Endodermal cell (in vitro differentiated cells): ENCODE data around the gene EFCAB8. TPM values are rescaled to one million over a fixed set of nuclear protein-coding genes. Genes with fewer than 3 reads are reported as not detected.

ENCODE experiments used
- DNase-seq: peaks from one replicate; pipeline ENCODE4 v3.0.0-alpha.2; 2017
- H3K27ac ChIP-seq: 2 replicates; pipeline ENCODE4 v1.5.1; 2013; ENCODE audit warnings: mild to moderate bottlenecking, low read depth, low read length, moderate library complexity
- H3K27me3 ChIP-seq: 2 replicates; pipeline ENCODE4 v1.6.1; 2013; ENCODE audit warnings: mild to moderate bottlenecking, low read length, moderate library complexity; ENCODE audit not compliant: insufficient read depth, control insufficient read depth, poor library complexity, severe bottlenecking
- H3K36me3 ChIP-seq: 2 replicates; pipeline ENCODE4 v1.7.0; 2013; ENCODE audit warnings: mild to moderate bottlenecking, low read length, moderate library complexity; ENCODE audit not compliant: control insufficient read depth, insufficient read depth
- H3K4me1 ChIP-seq: one replicate; pipeline ENCODE4 v1.7.0; 2013; ENCODE audit warnings: low read length; ENCODE audit not compliant: control insufficient read depth, insufficient read depth
- H3K4me3 ChIP-seq: 2 replicates; pipeline ENCODE4 v1.5.1; 2013; ENCODE audit warnings: mild to moderate bottlenecking, low read length, moderate library complexity
- H3K9ac ChIP-seq: 2 replicates; pipeline ENCODE4 v1.6.1; 2013; ENCODE audit warnings: mild to moderate bottlenecking, low read length, moderate library complexity; ENCODE audit not compliant: poor library complexity, severe bottlenecking; ENCODE audit errors: extremely low read depth
- H3K9me3 ChIP-seq: 2 replicates; pipeline ENCODE4 v1.6.1; 2013; ENCODE audit warnings: mild to moderate bottlenecking, low read length, moderate library complexity; ENCODE audit not compliant: control insufficient read depth
- H3K27ac Mint-ChIP-seq: 2 replicates; pipeline ENCODE4 v1.8.0; 2020; ENCODE audit warnings: mixed read lengths
- H3K27me3 Mint-ChIP-seq: 2 replicates; pipeline ENCODE4 v1.8.0; 2021; ENCODE audit warnings: mild to moderate bottlenecking, mixed read lengths; ENCODE audit not compliant: insufficient read depth
- H3K36me3 Mint-ChIP-seq: 2 replicates; pipeline ENCODE4 v1.8.0; 2020; ENCODE audit warnings: low read depth, mixed read lengths
- H3K4me1 Mint-ChIP-seq: 2 replicates; pipeline ENCODE4 v1.8.0; 2020; ENCODE audit warnings: mixed read lengths
- H3K4me3 Mint-ChIP-seq: 2 replicates; pipeline ENCODE4 v1.8.0; 2020; ENCODE audit warnings: mild to moderate bottlenecking, moderate library complexity, mixed read lengths
- H3K9me3 Mint-ChIP-seq: 2 replicates; pipeline ENCODE4 v1.8.0; 2020; ENCODE audit warnings: mild to moderate bottlenecking, mixed read lengths
- WGBS, 2 experiments: methylation state at CpG; one replicate each; pipeline versions ENCODE4 v1.1.5 to v1.1.7; 2013; ENCODE audit warnings: missing lambda C conversion rate in 2 of 2, mixed read lengths in 1 of 2; ENCODE audit not compliant: insufficient coverage in 1 of 2, insufficient read length in 1 of 2; 5-methylcytosine and 5-hydroxymethylcytosine counted together
- total RNA-seq, 2 donors: library from RNA; stranded (reverse); fragmentation: NEBNext Ultra II Directional in 1 of 2; extraction: Animal tissue kit (Norgen Biotek cat#: 25700) in 1 of 2; gene quantifications; 2 replicates in 1 of 2; 3 replicates in 1 of 2; pipeline ENCODE4 v1.2.1, GENCODE V29; 2021
- TF ChIP-seq, protein P1 (sequence below): fragments of 200-600 bp; sonication (generic); conservative IDR thresholded peaks from 2 replicates; pipeline ENCODE4 v1.5.0; 2021; ENCODE audit warnings: antibody characterized with exemption, mild to moderate bottlenecking

Gene EFCAB8
- total RNA-seq, 2 donors from 2014 or later, result 0.44 to 1.0 TPM

- Mint-ChIP-seq H3K36me3 (peaks cover 19% of the 10 kb centered on the region), H3K4me1 (no peaks in the 10 kb centered on the region), H3K27ac (no peak overlapping the region), H3K9me3 (peaks cover 28% of the 10 kb centered on the region), H3K4me3 (no peak overlapping the region), H3K27me3 (no peaks in the 10 kb centered on the region)
- no peak overlapping the region for H3K9ac ChIP-seq
- H3K9me3 ChIP-seq, result peaks cover 24% of the 10 kb centered on the region
- H3K4me3 ChIP-seq, result no peak overlapping the region
- no peaks in the 10 kb centered on the region for H3K36me3 ChIP-seq
- TF ChIP-seq, protein P1, sequence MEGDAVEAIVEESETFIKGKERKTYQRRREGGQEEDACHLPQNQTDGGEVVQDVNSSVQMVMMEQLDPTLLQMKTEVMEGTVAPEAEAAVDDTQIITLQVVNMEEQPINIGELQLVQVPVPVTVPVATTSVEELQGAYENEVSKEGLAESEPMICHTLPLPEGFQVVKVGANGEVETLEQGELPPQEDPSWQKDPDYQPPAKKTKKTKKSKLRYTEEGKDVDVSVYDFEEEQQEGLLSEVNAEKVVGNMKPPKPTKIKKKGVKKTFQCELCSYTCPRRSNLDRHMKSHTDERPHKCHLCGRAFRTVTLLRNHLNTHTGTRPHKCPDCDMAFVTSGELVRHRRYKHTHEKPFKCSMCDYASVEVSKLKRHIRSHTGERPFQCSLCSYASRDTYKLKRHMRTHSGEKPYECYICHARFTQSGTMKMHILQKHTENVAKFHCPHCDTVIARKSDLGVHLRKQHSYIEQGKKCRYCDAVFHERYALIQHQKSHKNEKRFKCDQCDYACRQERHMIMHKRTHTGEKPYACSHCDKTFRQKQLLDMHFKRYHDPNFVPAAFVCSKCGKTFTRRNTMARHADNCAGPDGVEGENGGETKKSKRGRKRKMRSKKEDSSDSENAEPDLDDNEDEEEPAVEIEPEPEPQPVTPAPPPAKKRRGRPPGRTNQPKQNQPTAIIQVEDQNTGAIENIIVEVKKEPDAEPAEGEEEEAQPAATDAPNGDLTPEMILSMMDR, result no peak
- H3K27ac ChIP-seq, result no peak overlapping the region
- DNase-seq, result no peak
- WGBS, 2 experiments, result 87 to 91% methylated on average over 7 to 9 of the region's 9 CpGs
- no peaks in the 10 kb centered on the region for H3K4me1 ChIP-seq
- no peaks in the 10 kb centered on the region for H3K27me3 ChIP-seq
Observed at GRCh38 chr20:32917191-32917950, 58.6 kb downstream of the EFCAB8 start.

GRCh38 chr20:32918296-32918695 lies 59.6 kb downstream of the EFCAB8 start:
- H3K36me3 Mint-ChIP-seq, result peaks cover 19% of the 10 kb centered on the region
- Histone ChIP-seq H3K9me3 (peaks cover 24% of the 10 kb centered on the region), H3K4me3 (no peak overlapping the region), H3K27ac (no peak overlapping the region), H3K36me3 (no peaks in the 10 kb centered on the region), H3K4me1 (no peaks in the 10 kb centered on the region), H3K9ac (no peak overlapping the region), H3K27me3 (no peaks in the 10 kb centered on the region)
- H3K27me3 Mint-ChIP-seq, result no peaks in the 10 kb centered on the region
- DNase-seq, result peak; percentile 47
- no peaks in the 10 kb centered on the region for H3K4me1 Mint-ChIP-seq
- H3K4me3 Mint-ChIP-seq, result no peak overlapping the region
- TF ChIP-seq, protein P1, result no peak
- peaks cover 28% of the 10 kb centered on the region for H3K9me3 Mint-ChIP-seq
- WGBS, 2 experiments, result 90 to 96% methylated on average over 8 to 12 of the region's 12 CpGs
- H3K27ac Mint-ChIP-seq, result no peak overlapping the region

GRCh38 chr20:32918751-32919150 lies 60.0 kb downstream of the EFCAB8 start:
- Histone ChIP-seq H3K27ac (no peak overlapping the region), H3K9ac (no peak overlapping the region), H3K4me3 (no peak overlapping the region), H3K27me3 (no peaks in the 10 kb centered on the region), H3K36me3 (no peaks in the 10 kb centered on the region), H3K9me3 (peaks cover 24% of the 10 kb centered on the region), H3K4me1 (no peaks in the 10 kb centered on the region)
- peaks cover 19% of the 10 kb centered on the region for H3K36me3 Mint-ChIP-seq
- TF ChIP-seq, protein P1, result no peak
- no peak for DNase-seq
- no peak overlapping the region for H3K4me3 Mint-ChIP-seq
- no peak overlapping the region for H3K27ac Mint-ChIP-seq
- 88 to 100% methylated on average over 1 of the region's 1 CpG for WGBS, 2 experiments
- H3K9me3 Mint-ChIP-seq, result peaks cover 28% of the 10 kb centered on the region
- H3K4me1 Mint-ChIP-seq, result no peaks in the 10 kb centered on the region
- H3K27me3 Mint-ChIP-seq, result no peaks in the 10 kb centered on the region
